OCI-LY1 (cell line): ENCODE data around the gene SORT1.
"Not testable (repeated sequence)": the region's sequence is repeated elsewhere in the genome, so short reads cannot be mapped to it uniquely, and the experiment has no call there.

Experiments used
- H2AFZ ChIP-seq: fragments of 200-600 bp; sonication (generic), shearing (Covaris generic); 2 replicates; pipeline ENCODE4 v1.6.0; 2014; ENCODE audit warnings: antibody characterized with exemption, mild to moderate bottlenecking, low read length
- H3F3A ChIP-seq: fragments of 200-600 bp; sonication (generic), shearing (Covaris generic); 2 replicates; pipeline ENCODE4 v1.6.0; 2014; ENCODE audit warnings: mild to moderate bottlenecking, antibody characterized with exemption, low read length, moderate library complexity; ENCODE audit not compliant: insufficient read depth
- H3K27ac ChIP-seq: fragments of 200-600 bp; sonication (generic); 2 replicates; pipeline ENCODE4 v1.5.1; 2014; ENCODE audit warnings: low read length, mixed run types, mild to moderate bottlenecking, low read depth; ENCODE audit not compliant: poor library complexity, severe bottlenecking
- H3K27me3 ChIP-seq: fragments of 200-600 bp; sonication (generic); 2 replicates; pipeline ENCODE4 v1.6.0; 2014; ENCODE audit warnings: antibody characterized with exemption, mild to moderate bottlenecking, low read length, moderate library complexity; ENCODE audit not compliant: insufficient read depth
- H3K36me3 ChIP-seq: fragments of 200-600 bp; sonication (generic); 2 replicates; pipeline ENCODE4 v1.6.1; 2014; ENCODE audit warnings: mild to moderate bottlenecking, antibody characterized with exemption, low read length, moderate library complexity, mixed read lengths; ENCODE audit not compliant: insufficient read depth
- H3K4me1 ChIP-seq: fragments of 200-600 bp; sonication (generic); 2 replicates; pipeline ENCODE4 v1.5.1; 2014; ENCODE audit warnings: mild to moderate bottlenecking, low read length, moderate library complexity; ENCODE audit not compliant: insufficient read depth, severe bottlenecking
- H3K4me2 ChIP-seq: fragments of 200-600 bp; sonication (generic), shearing (Covaris generic); 2 replicates; pipeline ENCODE4 v1.6.1; 2014; ENCODE audit warnings: low read length
- H3K4me3 ChIP-seq: fragments of 200-600 bp; sonication (generic); 2 replicates; pipeline ENCODE4 v1.5.1; 2014; ENCODE audit warnings: low read length, low read depth, mild to moderate bottlenecking, mixed read lengths; ENCODE audit not compliant: poor library complexity, severe bottlenecking
- H3K79me2 ChIP-seq: fragments of 200-600 bp; shearing (Covaris generic); 2 replicates; pipeline ENCODE4 v1.6.1; 2016; ENCODE audit warnings: mixed run types, low read length, mixed read lengths; ENCODE audit not compliant: insufficient read depth
- H3K9ac ChIP-seq: fragments of 200-600 bp; sonication (generic), shearing (Covaris generic); 2 replicates; pipeline ENCODE4 v1.6.1; 2014; ENCODE audit warnings: mild to moderate bottlenecking, low read length, mixed read lengths
- H3K9me2 ChIP-seq: fragments of 200-600 bp; sonication (generic), shearing (Covaris generic); 2 replicates; pipeline ENCODE4 v1.6.1; 2014; ENCODE audit warnings: low read depth, mild to moderate bottlenecking, low read length, mixed read lengths
- H3K9me3 ChIP-seq: fragments of 200-600 bp; shearing (Covaris generic); 2 replicates; pipeline ENCODE4 v1.6.1; 2014; ENCODE audit warnings: low read length, mixed read lengths
- H4K20me1 ChIP-seq: fragments of 200-600 bp; sonication (generic), shearing (Covaris generic); 2 replicates; pipeline ENCODE4 v1.6.0; 2016; ENCODE audit warnings: mild to moderate bottlenecking, low read length; ENCODE audit not compliant: insufficient read depth
- EZH2 ChIP-seq: fragments of 200-600 bp; sonication (generic), shearing (Covaris generic); IDR thresholded peaks from 2 replicates; pipeline ENCODE4 v1.8.0; 2017; ENCODE audit warnings: borderline replicate concordance, mixed run types, mild to moderate bottlenecking, antibody characterized with exemption, low read length, moderate library complexity, mixed read lengths
- TF ChIP-seq, protein P1 (sequence below): fragments of 200-600 bp; sonication (generic), shearing (Covaris generic); IDR thresholded peaks from 2 replicates; pipeline ENCODE4 v1.5.1; 2017; ENCODE audit warnings: mild to moderate bottlenecking, antibody characterized with exemption, low read length, moderate library complexity, mixed read lengths

Gene SORT1

DNA sequence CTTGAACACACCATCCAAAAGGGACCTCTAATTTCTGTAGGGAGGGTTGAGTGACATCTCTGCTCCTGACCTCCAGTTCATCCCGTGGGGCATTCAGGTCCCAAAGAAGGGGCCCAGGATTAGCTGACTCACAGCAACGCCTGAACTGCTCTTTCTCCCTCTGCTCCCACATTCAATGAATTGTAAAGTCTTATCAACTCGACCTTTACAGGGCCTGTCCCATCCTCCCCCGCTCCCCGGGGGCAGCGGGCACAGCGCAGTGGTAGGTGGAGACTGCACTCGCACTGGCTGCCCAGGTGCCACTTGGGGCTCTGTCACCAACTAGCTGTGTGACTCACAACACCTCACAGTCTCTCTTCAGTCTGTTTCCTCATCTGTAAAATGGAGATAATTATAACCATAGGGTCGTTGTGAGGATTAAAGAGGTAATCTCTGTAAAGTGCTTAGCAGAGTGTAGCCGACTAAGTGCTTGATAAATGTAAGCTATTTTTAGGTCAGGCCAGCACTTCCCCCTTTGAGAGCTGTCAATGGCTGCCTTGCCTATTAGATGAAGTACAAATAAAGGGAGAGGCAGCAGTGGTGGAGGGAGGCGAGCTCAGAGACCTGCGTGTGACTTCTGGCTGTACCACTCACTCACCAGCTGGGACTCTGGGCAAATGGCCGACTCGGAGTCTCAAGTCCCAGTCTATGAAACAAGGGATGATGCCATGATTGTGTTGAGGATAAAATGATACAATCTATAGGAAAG is 90.3 kb downstream of the SORT1 start:
- H3K4me2 ChIP-seq = no peak overlapping the region
- no peaks in the 10 kb centered on the region for H4K20me1 ChIP-seq
- TF ChIP-seq, protein P1, sequence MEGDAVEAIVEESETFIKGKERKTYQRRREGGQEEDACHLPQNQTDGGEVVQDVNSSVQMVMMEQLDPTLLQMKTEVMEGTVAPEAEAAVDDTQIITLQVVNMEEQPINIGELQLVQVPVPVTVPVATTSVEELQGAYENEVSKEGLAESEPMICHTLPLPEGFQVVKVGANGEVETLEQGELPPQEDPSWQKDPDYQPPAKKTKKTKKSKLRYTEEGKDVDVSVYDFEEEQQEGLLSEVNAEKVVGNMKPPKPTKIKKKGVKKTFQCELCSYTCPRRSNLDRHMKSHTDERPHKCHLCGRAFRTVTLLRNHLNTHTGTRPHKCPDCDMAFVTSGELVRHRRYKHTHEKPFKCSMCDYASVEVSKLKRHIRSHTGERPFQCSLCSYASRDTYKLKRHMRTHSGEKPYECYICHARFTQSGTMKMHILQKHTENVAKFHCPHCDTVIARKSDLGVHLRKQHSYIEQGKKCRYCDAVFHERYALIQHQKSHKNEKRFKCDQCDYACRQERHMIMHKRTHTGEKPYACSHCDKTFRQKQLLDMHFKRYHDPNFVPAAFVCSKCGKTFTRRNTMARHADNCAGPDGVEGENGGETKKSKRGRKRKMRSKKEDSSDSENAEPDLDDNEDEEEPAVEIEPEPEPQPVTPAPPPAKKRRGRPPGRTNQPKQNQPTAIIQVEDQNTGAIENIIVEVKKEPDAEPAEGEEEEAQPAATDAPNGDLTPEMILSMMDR = no peak
- no peak for TF ChIP-seq EZH2
- H3F3A ChIP-seq = no peaks in the 10 kb centered on the region
- no peaks in the 10 kb centered on the region for H3K36me3 ChIP-seq
- no peak overlapping the region for H3K4me3 ChIP-seq
- H3K27me3 ChIP-seq = no peaks in the 10 kb centered on the region; the same call in 1 of the 2 replicates
- H3K9me2 ChIP-seq = no peaks in the 10 kb centered on the region
- no peak overlapping the region for H3K27ac ChIP-seq
- H3K4me1 ChIP-seq = peaks cover 8% of the 10 kb centered on the region
- no peak overlapping the region for H3K9ac ChIP-seq
- H3K9me3 ChIP-seq = no peaks in the 10 kb centered on the region
- H3K79me2 ChIP-seq = no peaks in the 10 kb centered on the region
- no peak overlapping the region for H2AFZ ChIP-seq

DNA sequence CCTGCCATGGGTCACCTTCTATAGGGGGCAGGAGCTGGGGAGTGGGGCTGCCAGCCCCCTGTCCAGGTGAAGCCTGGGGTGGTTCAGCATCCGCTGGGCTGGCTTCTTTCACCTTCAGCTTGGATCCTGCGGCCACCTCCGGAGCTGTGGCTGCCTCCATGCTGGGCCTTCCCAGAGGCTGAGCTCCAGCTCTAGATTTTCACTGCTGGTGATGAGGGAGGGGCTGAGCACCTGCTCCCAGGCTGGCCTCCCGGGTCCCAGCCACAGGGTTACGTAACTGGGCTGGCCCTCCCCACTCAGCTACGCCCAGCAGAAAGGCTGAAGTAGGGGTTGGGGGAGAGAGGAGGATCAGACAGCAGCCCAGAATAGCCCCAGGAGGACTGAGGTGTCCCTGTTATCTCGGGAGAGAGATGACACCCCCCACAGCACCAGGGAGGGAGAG is 90.9 kb downstream of the SORT1 start, which contains the start of gene MYBPHL:
TSS of gene MYBPHL (minus strand) at position 180 of the 442 bp plus-strand sequence. CDS start at position 160, 20 bp downstream.
- H3F3A ChIP-seq = no peaks in the 10 kb centered on the region
- H3K4me2 ChIP-seq = no peak within 1 kb of the TSS
- H3K4me3 ChIP-seq = no peak within 1 kb of the TSS
- H3K27ac ChIP-seq = no peak within 1 kb of the TSS
- no peaks in the 10 kb centered on the region for H3K79me2 ChIP-seq
- no peaks in the 10 kb centered on the region for H4K20me1 ChIP-seq
- no peaks in the 10 kb centered on the region for H3K9me2 ChIP-seq
- no peaks in the 10 kb centered on the region for H3K36me3 ChIP-seq
- H3K4me1 ChIP-seq = peaks cover 8% of the 10 kb centered on the region
- H3K9ac ChIP-seq = no peak within 1 kb of the TSS
- H3K27me3 ChIP-seq = no peaks in the 10 kb centered on the region; the same call in 1 of the 2 replicates
- H2AFZ ChIP-seq = no peak within 1 kb of the TSS
- TF ChIP-seq EZH2 = no peak
- TF ChIP-seq, protein P1 = no peak
- H3K9me3 ChIP-seq = no peaks in the 10 kb centered on the region

DNA sequence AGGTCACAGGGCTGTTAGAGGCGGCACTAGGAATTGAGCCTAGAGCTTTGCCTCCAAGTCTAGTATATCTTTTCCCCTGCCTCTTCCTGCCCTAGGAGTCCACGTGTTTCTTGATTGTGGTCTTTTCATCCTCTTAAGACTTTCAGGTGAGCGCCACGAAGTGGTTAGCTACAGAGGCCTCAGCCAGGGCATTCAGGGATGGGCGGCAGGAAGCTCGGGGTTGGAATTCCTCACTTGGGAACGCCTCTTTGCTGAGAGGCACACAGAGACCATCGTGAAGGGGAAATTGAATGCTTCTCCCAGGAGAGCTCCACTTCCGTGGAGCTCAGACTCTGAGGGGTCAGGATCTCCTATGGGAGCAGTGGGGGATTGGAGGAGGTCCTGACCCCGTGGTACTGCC is 91.7 kb downstream of the SORT1 start:
- H3K4me2 ChIP-seq, H3K9me3 ChIP-seq, H3K4me3 ChIP-seq, H3K9me2 ChIP-seq, H3K36me3 ChIP-seq, H3K4me1 ChIP-seq, H3K79me2 ChIP-seq, H3K27me3 ChIP-seq, H4K20me1 ChIP-seq, H3F3A ChIP-seq, H3K27ac ChIP-seq, H2AFZ ChIP-seq, H3K9ac ChIP-seq: not testable (repeated sequence)
